ENCODE measurements around the gene NXF2B. TPM values are rescaled to one million over a fixed set of nuclear protein-coding genes. Genes with fewer than 3 reads are reported as not detected.

NXF2B gene
- total and polyA plus RNA-seq, 10 of the 15 experiments (the other 5 are each of a cell fraction or from before 2014, with no cell fraction given) = not detected

Other genes with a start within 250 kb of the NXF2B start
- gene TCP11X1, start 224.7 kb downstream of the NXF2B start, total RNA-seq (2014; rRNA removed) = not detected in 2 replicates
- gene TCP11X1, start 224.7 kb downstream of the NXF2B start, total RNA-seq (2014; rRNA removed; fragmentation: Illumina TruSeq; extraction: Trizol) = not detected in 2 replicates
- gene TCP11X1, start 224.7 kb downstream of the NXF2B start, total RNA-seq (2021) = not detected in 2 replicates
- not detected in 2 replicates for gene TCP11X1, start 224.7 kb downstream of the NXF2B start, polyA plus RNA-seq (2011; rRNA removed)
- gene TCP11X1, start 224.7 kb downstream of the NXF2B start, polyA plus RNA-seq (2014; fragmentation: Illumina TruSeq; extraction: Trizol) = not detected in 2 replicates
- not detected for gene TCP11X1, start 224.7 kb downstream of the NXF2B start, polyA plus RNA-seq (2014; fragmentation: Nextera tagmentation; extraction: Ambion mirVana)
- not detected in 2 replicates for gene TCP11X1, start 224.7 kb downstream of the NXF2B start, polyA plus RNA-seq (2014; rRNA removed)
- gene TCP11X1, start 224.7 kb downstream of the NXF2B start, polyA plus RNA-seq (2016; fragmentation: Nextera tagmentation; extraction: Ambion mirVana) = not detected
- not detected in 2 replicates for gene NXF2, start 192.8 kb downstream of the NXF2B start, total RNA-seq (2014; rRNA removed)
- not detected in 2 replicates for gene NXF2, start 192.8 kb downstream of the NXF2B start, total RNA-seq (2014; rRNA removed; fragmentation: Illumina TruSeq; extraction: Trizol)
- not detected in 2 replicates for gene NXF2, start 192.8 kb downstream of the NXF2B start, total RNA-seq (2021)
- not detected in 2 replicates for gene NXF2, start 192.8 kb downstream of the NXF2B start, polyA plus RNA-seq (2011; rRNA removed)
- not detected in 2 replicates for gene NXF2, start 192.8 kb downstream of the NXF2B start, polyA plus RNA-seq (2014; fragmentation: Illumina TruSeq; extraction: Trizol)
- gene NXF2, start 192.8 kb downstream of the NXF2B start, polyA plus RNA-seq (2014; fragmentation: Nextera tagmentation; extraction: Ambion mirVana) = not detected
- not detected in 2 replicates for gene NXF2, start 192.8 kb downstream of the NXF2B start, polyA plus RNA-seq (2014; rRNA removed)
- gene NXF2, start 192.8 kb downstream of the NXF2B start, polyA plus RNA-seq (2016; fragmentation: Nextera tagmentation; extraction: Ambion mirVana) = not detected
- gene TCP11X2, start 31.8 kb upstream of the NXF2B start, total RNA-seq (2014; rRNA removed) = not detected in 2 replicates
- gene TCP11X2, start 31.8 kb upstream of the NXF2B start, total RNA-seq (2014; rRNA removed; fragmentation: Illumina TruSeq; extraction: Trizol) = not detected in 2 replicates
- gene TCP11X2, start 31.8 kb upstream of the NXF2B start, total RNA-seq (2021) = not detected in 2 replicates
- gene TCP11X2, start 31.8 kb upstream of the NXF2B start, polyA plus RNA-seq (2011; rRNA removed) = not detected in 2 replicates
- not detected in 2 replicates for gene TCP11X2, start 31.8 kb upstream of the NXF2B start, polyA plus RNA-seq (2014; fragmentation: Illumina TruSeq; extraction: Trizol)
- gene TCP11X2, start 31.8 kb upstream of the NXF2B start, polyA plus RNA-seq (2014; fragmentation: Nextera tagmentation; extraction: Ambion mirVana) = not detected
- not detected in 2 replicates for gene TCP11X2, start 31.8 kb upstream of the NXF2B start, polyA plus RNA-seq (2014; rRNA removed)
- not detected for gene TCP11X2, start 31.8 kb upstream of the NXF2B start, polyA plus RNA-seq (2016; fragmentation: Nextera tagmentation; extraction: Ambion mirVana)
- gene TMSB15A, start 76.7 kb upstream of the NXF2B start, total RNA-seq (2014; rRNA removed) = not detected in 2 replicates
- not detected in 2 replicates for gene TMSB15A, start 76.7 kb upstream of the NXF2B start, total RNA-seq (2014; rRNA removed; fragmentation: Illumina TruSeq; extraction: Trizol)
- not detected in 2 replicates for gene TMSB15A, start 76.7 kb upstream of the NXF2B start, total RNA-seq (2021)
- not detected in 2 replicates for gene TMSB15A, start 76.7 kb upstream of the NXF2B start, polyA plus RNA-seq (2011; rRNA removed)
- gene TMSB15A, start 76.7 kb upstream of the NXF2B start, polyA plus RNA-seq (2014; fragmentation: Illumina TruSeq; extraction: Trizol) = not detected in 2 replicates
- gene TMSB15A, start 76.7 kb upstream of the NXF2B start, polyA plus RNA-seq (2014; fragmentation: Nextera tagmentation; extraction: Ambion mirVana) = not detected
- not detected in 2 replicates for gene TMSB15A, start 76.7 kb upstream of the NXF2B start, polyA plus RNA-seq (2014; rRNA removed)
- gene TMSB15A, start 76.7 kb upstream of the NXF2B start, polyA plus RNA-seq (2016; fragmentation: Nextera tagmentation; extraction: Ambion mirVana) = under 1 TPM in 1 of 2 experiments, not detected in 1; 0.25 TPM
- gene ARMCX5, start 159.5 kb upstream of the NXF2B start, total RNA-seq (2014; rRNA removed) = 10.3 and 11.9 TPM in 2 replicates
- gene ARMCX5, start 159.5 kb upstream of the NXF2B start, total RNA-seq (2014; rRNA removed; fragmentation: Illumina TruSeq; extraction: Trizol) = 11.9 and 12.3 TPM in 2 replicates
- 6.5 and 7.8 TPM in 2 replicates for gene ARMCX5, start 159.5 kb upstream of the NXF2B start, total RNA-seq (2021)
- gene ARMCX5, start 159.5 kb upstream of the NXF2B start, polyA plus RNA-seq (2011; rRNA removed) = 10.9 and 13.4 TPM in 2 replicates
- gene ARMCX5, start 159.5 kb upstream of the NXF2B start, polyA plus RNA-seq (2014; fragmentation: Illumina TruSeq; extraction: Trizol) = 12.5 and 13.7 TPM in 2 replicates
- gene ARMCX5, start 159.5 kb upstream of the NXF2B start, polyA plus RNA-seq (2014; fragmentation: Nextera tagmentation; extraction: Ambion mirVana) = 1 to 10 TPM; 9.3 to 9.5 TPM
- 9.2 and 11.9 TPM in 2 replicates for gene ARMCX5, start 159.5 kb upstream of the NXF2B start, polyA plus RNA-seq (2014; rRNA removed)
- 1 to 10 TPM; 6.8 to 8.2 TPM for gene ARMCX5, start 159.5 kb upstream of the NXF2B start, polyA plus RNA-seq (2016; fragmentation: Nextera tagmentation; extraction: Ambion mirVana)
- 0.34 and 0.44 TPM in 2 replicates for gene GPRASP1, start 211.5 kb upstream of the NXF2B start, total RNA-seq (2014; rRNA removed)
- gene GPRASP1, start 211.5 kb upstream of the NXF2B start, total RNA-seq (2014; rRNA removed; fragmentation: Illumina TruSeq; extraction: Trizol) = 0.45 and 0.46 TPM in 2 replicates
- gene GPRASP1, start 211.5 kb upstream of the NXF2B start, total RNA-seq (2021) = 0.46 and 0.61 TPM in 2 replicates
- 0.11 and 0.23 TPM in 2 replicates for gene GPRASP1, start 211.5 kb upstream of the NXF2B start, polyA plus RNA-seq (2011; rRNA removed)
- 0.10 and 0.36 TPM in 2 replicates for gene GPRASP1, start 211.5 kb upstream of the NXF2B start, polyA plus RNA-seq (2014; fragmentation: Illumina TruSeq; extraction: Trizol)
- gene GPRASP1, start 211.5 kb upstream of the NXF2B start, polyA plus RNA-seq (2014; fragmentation: Nextera tagmentation; extraction: Ambion mirVana) = under 1 TPM; 0.03 to 0.04 TPM
- 0.09 and 0.10 TPM in 2 replicates for gene GPRASP1, start 211.5 kb upstream of the NXF2B start, polyA plus RNA-seq (2014; rRNA removed)
- under 1 TPM; 0.16 to 0.20 TPM for gene GPRASP1, start 211.5 kb upstream of the NXF2B start, polyA plus RNA-seq (2016; fragmentation: Nextera tagmentation; extraction: Ambion mirVana)